IMR-90 (cell line): Measurements from ENCODE around the gene SLC16A14. TPM values are rescaled to one million over a fixed set of nuclear protein-coding genes. Genes with fewer than 3 reads are reported as not detected.

Experiments
- ATAC-seq: fragments of 200-7000 bp; cut with Tn5 transposase; 2 replicates; pipeline ENCODE4 v1.9.1; 2020; ENCODE audit warnings: low read depth, mild to moderate bottlenecking, moderate library complexity
- BruUV-seq: library from RNA; stranded (reverse); fragments of 400-500 nt; replicated peaks from 2 replicates; lab custom pipeline; 2021; lab: Mats Ljungman, UMichigan
- CTCF ChIA-PET: fragments of 300-600 bp; formaldehyde crosslinking; extraction: SDS; loops from one replicate; lab custom pipeline; 2021; ENCODE audit warnings: antibody characterized with exemption; lab: Yijun Ruan, JAX
- POLR2A ChIA-PET: fragments of 300-600 bp; sonication (Branson Sonifier 250); formaldehyde crosslinking; loops from one replicate; lab custom pipeline; 2022; ENCODE audit warnings: antibody characterized with exemption; ENCODE audit not compliant: unreplicated experiment; lab: Charles Lee
- DNase-seq: peaks from one replicate; pipeline ENCODE4 v3.0.0; 2013
- H2AFZ ChIP-seq: replicated peaks from 2 replicates; pipeline ENCODE3; 2013; ENCODE audit warnings: low read length, mild to moderate bottlenecking; ENCODE audit not compliant: poor library complexity
- H2AK5ac ChIP-seq: 2 replicates; pipeline ENCODE4 v1.6.1; 2013; ENCODE audit warnings: low read depth, low read length, inconsistent platforms
- H2AK9ac ChIP-seq: replicated peaks from 2 replicates; pipeline ENCODE3; 2013; ENCODE audit warnings: mild to moderate bottlenecking, low read depth, low read length, moderate library complexity; ENCODE audit not compliant: poor library complexity
- H2BK120ac ChIP-seq: 2 replicates; pipeline ENCODE4 v1.6.1; 2013; ENCODE audit warnings: low read depth, low read length, inconsistent platforms
- H2BK15ac ChIP-seq: 3 replicates; pipeline ENCODE4 v1.6.1; 2013; ENCODE audit warnings: low read depth, low read length, inconsistent platforms
- H2BK20ac ChIP-seq: 2 replicates; pipeline ENCODE4 v1.6.1; 2013; ENCODE audit warnings: low read depth, mild to moderate bottlenecking, inconsistent platforms, low read length, moderate library complexity
- H2BK5ac ChIP-seq: 2 replicates; pipeline ENCODE4 v1.6.1; 2013; ENCODE audit warnings: mild to moderate bottlenecking, low read depth, low read length, inconsistent platforms; ENCODE audit not compliant: poor library complexity, severe bottlenecking
- H3K14ac ChIP-seq: replicated peaks from 2 replicates; pipeline ENCODE4 v1.6.1; 2013; ENCODE audit warnings: low read depth, low read length, inconsistent platforms
- H3K18ac ChIP-seq: 2 replicates; pipeline ENCODE4 v1.6.1; 2013; ENCODE audit warnings: low read depth, low read length, control low read depth
- H3K23ac ChIP-seq: 2 replicates; pipeline ENCODE4 v1.6.1; 2013; ENCODE audit warnings: low read depth, low read length, inconsistent platforms
- H3K27ac ChIP-seq: 2 replicates; pipeline ENCODE4 v1.5.1; 2013; ENCODE audit warnings: mild to moderate bottlenecking, control low read depth, low read length; ENCODE audit not compliant: insufficient read depth
- H3K27me3 ChIP-seq: 2 replicates; pipeline ENCODE4 v1.6.1; 2013; ENCODE audit warnings: low read length; ENCODE audit not compliant: control insufficient read depth, insufficient read depth
- H3K36me3 ChIP-seq: 2 replicates; pipeline ENCODE4 v1.6.1; 2013; ENCODE audit warnings: low read length, mixed read lengths; ENCODE audit not compliant: control insufficient read depth, insufficient read depth
- H3K4ac ChIP-seq: 2 replicates; pipeline ENCODE4 v1.6.1; 2013; ENCODE audit warnings: low read depth, low read length, inconsistent platforms
- H3K4me1 ChIP-seq: 2 replicates; pipeline ENCODE4 v1.6.1; 2013; ENCODE audit warnings: low read length, mixed read lengths; ENCODE audit not compliant: control insufficient read depth, insufficient read depth
- H3K4me2 ChIP-seq: 2 replicates; pipeline ENCODE4 v1.6.1; 2013; ENCODE audit warnings: low read depth, mild to moderate bottlenecking, control low read depth, low read length, moderate library complexity
- H3K4me3 ChIP-seq: 2 replicates; pipeline ENCODE4 v1.5.1; 2013; ENCODE audit warnings: low read depth, mild to moderate bottlenecking, control low read depth, low read length, moderate library complexity; ENCODE audit not compliant: insufficient read depth
- H3K56ac ChIP-seq: 2 replicates; pipeline ENCODE4 v1.6.1; 2013; ENCODE audit warnings: low read length, inconsistent platforms; ENCODE audit not compliant: insufficient read depth; ENCODE audit errors: extremely low read depth
- H3K79me1 ChIP-seq, 2 experiments: 2 replicates each; pipeline ENCODE4 v1.6.1; 2013; ENCODE audit warnings: low read length in 2 of 2, inconsistent platforms in 1 of 2, low read depth in 1 of 2
- H3K9ac ChIP-seq: 2 replicates; pipeline ENCODE4 v1.6.1; 2013; ENCODE audit warnings: low read depth, low read length, control low read depth
- H3K9me1 ChIP-seq: 2 replicates; pipeline ENCODE4 v1.6.1; 2013; ENCODE audit warnings: low read length, inconsistent platforms; ENCODE audit not compliant: insufficient read depth
- H3K9me3 ChIP-seq: 2 replicates; pipeline ENCODE4 v1.6.1; 2013; ENCODE audit warnings: low read length; ENCODE audit not compliant: control insufficient read depth, insufficient read depth
- H4K20me1 ChIP-seq: 2 replicates; pipeline ENCODE4 v1.6.1; 2013; ENCODE audit warnings: low read length, inconsistent platforms; ENCODE audit not compliant: insufficient read depth
- H4K5ac ChIP-seq: 2 replicates; pipeline ENCODE4 v1.6.1; 2013; ENCODE audit warnings: mild to moderate bottlenecking, low read depth, low read length, control low read depth
- H4K8ac ChIP-seq, 2 experiments: 2 replicates each; pipeline ENCODE4 v1.6.1; 2013; ENCODE audit warnings: low read depth in 2 of 2, low read length in 2 of 2, control low read depth in 1 of 2, inconsistent platforms in 1 of 2
- H4K91ac ChIP-seq: 2 replicates; pipeline ENCODE4 v1.6.1; 2013; ENCODE audit warnings: low read depth, low read length, inconsistent platforms; ENCODE audit not compliant: insufficient read depth
- BHLHE40 ChIP-seq: fragments of 150-350 bp; IDR thresholded peaks from 2 replicates; pipeline ENCODE4 v1.6.1; 2016; ENCODE audit warnings: mild to moderate bottlenecking, low read depth, low read length
- CEBPB ChIP-seq: IDR thresholded peaks from 2 replicates; pipeline ENCODE4 v1.6.1; 2012; ENCODE audit warnings: low read depth, low read length, improper control_type of control experiment
- CHD1 ChIP-seq: IDR thresholded peaks from 2 replicates; pipeline ENCODE4 v1.6.1; 2012; ENCODE audit warnings: low read depth, low read length, improper control_type of control experiment
- FOS ChIP-seq: fragments of 150-350 bp; IDR thresholded peaks from 2 replicates; pipeline ENCODE4 v1.6.1; 2016; ENCODE audit warnings: low read depth, low read length
- MAFK ChIP-seq: IDR thresholded peaks from 2 replicates; pipeline ENCODE4 v1.6.1; 2012; ENCODE audit warnings: low read depth, low read length, improper control_type of control experiment
- MAZ ChIP-seq: IDR thresholded peaks from 2 replicates; pipeline ENCODE4 v1.6.1; 2012; ENCODE audit warnings: low read depth, mild to moderate bottlenecking, low read length, improper control_type of control experiment, moderate library complexity, borderline replicate concordance
- MXI1 ChIP-seq: IDR thresholded peaks from 2 replicates; pipeline ENCODE4 v1.6.1; 2012; ENCODE audit warnings: low read depth, mild to moderate bottlenecking, low read length, moderate library complexity, borderline replicate concordance
- NFE2L2 ChIP-seq: fragments of 150-350 bp; IDR thresholded peaks from 2 replicates; pipeline ENCODE4 v1.6.1; 2016; ENCODE audit warnings: low read depth, mild to moderate bottlenecking, low read length
- POLR2A ChIP-seq: IDR thresholded peaks from 2 replicates; pipeline ENCODE4 v1.6.1; 2012; ENCODE audit warnings: mild to moderate bottlenecking, low read depth, low read length
- RAD21 ChIP-seq: IDR thresholded peaks from 2 replicates; pipeline ENCODE4 v1.6.1; 2012; ENCODE audit warnings: low read length, improper control_type of control experiment
- RCOR1 ChIP-seq: IDR thresholded peaks from 2 replicates; pipeline ENCODE4 v1.6.1; 2012; ENCODE audit warnings: mild to moderate bottlenecking, low read length, improper control_type of control experiment; ENCODE audit not compliant: insufficient replicate concordance
- RFX5 ChIP-seq: IDR thresholded peaks from 2 replicates; pipeline ENCODE4 v1.8.0; 2012; ENCODE audit warnings: low read depth, mild to moderate bottlenecking, low read length, moderate library complexity
- SMC3 ChIP-seq: fragments of 150-350 bp; IDR thresholded peaks from 2 replicates; pipeline ENCODE4 v1.6.1; 2016; ENCODE audit warnings: low read depth, mild to moderate bottlenecking, antibody characterized with exemption, low read length, moderate library complexity
- WGBS, 2 experiments: methylation state at CpG; one replicate each; pipeline versions ENCODE4 v1.1.5 to v1.1.7; 2013; ENCODE audit warnings: missing lambda C conversion rate in 2 of 2; ENCODE audit not compliant: insufficient read length in 1 of 2; ENCODE audit errors: extremely low coverage in 2 of 2; 5-methylcytosine and 5-hydroxymethylcytosine counted together
- dilution Hi-C: fragments of 300-500 bp; cut with HindIII; formaldehyde crosslinking; loops from one replicate; pipeline ENCODE4 v1.14.3; 2018; ENCODE audit warnings: low sequenced_read_pairs; ENCODE audit not compliant: unreplicated experiment
- in situ Hi-C: fragments of 300-500 bp; cut with MboI; formaldehyde crosslinking; loops from 3 replicates; pipeline ENCODE4 v1.14.3; 2019; ENCODE audit warnings: low sequenced_read_pairs, inconsistent platforms, mixed read lengths
- intact Hi-C: fragments of 100-400 bp; cut with micrococcal nuclease; formaldehyde crosslinking; loops from 2 replicates; pipeline ENCODE4 v1.10.0; 2022
- polyA plus RNA-seq, 3 experiments: library from polyadenylated mRNA; depleted of rRNA; stranded (reverse); fragments of >200 nt; gene quantifications; 2 replicates each; pipeline ENCODE4 v1.2.3, GENCODE V29; 2012; ENCODE audit warnings: low replicate concordance in 1 of 3
- total RNA-seq: library from RNA; depleted of rRNA; stranded (reverse); fragments of >200 nt; gene quantifications from 2 replicates; pipeline ENCODE4 v1.2.3, GENCODE V29; 2012
- TF ChIP-seq, protein P1 (sequence below): fragments of 150-350 bp; IDR thresholded peaks from 2 replicates; pipeline ENCODE4 v1.6.1; 2016; ENCODE audit warnings: low read depth, mild to moderate bottlenecking, low read length, moderate library complexity, borderline replicate concordance
- TF ChIP-seq, protein P2 (sequence below): fragments of 150-350 bp; IDR thresholded peaks from 2 replicates; pipeline ENCODE4 v1.6.1; 2017; ENCODE audit warnings: mild to moderate bottlenecking, antibody characterized with exemption, low read length, low read depth
- TF ChIP-seq, protein P3 (sequence below): conservative IDR thresholded peaks from 2 replicates; pipeline ENCODE4 v1.5.1; 2012; ENCODE audit warnings: mild to moderate bottlenecking, low read depth, low read length, improper control_type of control experiment

The SLC16A14 gene
- total and polyA plus RNA-seq, 2 of the 4 experiments (the other 2 are of a cell fraction) = 0.79 to 0.90 TPM

DNA sequence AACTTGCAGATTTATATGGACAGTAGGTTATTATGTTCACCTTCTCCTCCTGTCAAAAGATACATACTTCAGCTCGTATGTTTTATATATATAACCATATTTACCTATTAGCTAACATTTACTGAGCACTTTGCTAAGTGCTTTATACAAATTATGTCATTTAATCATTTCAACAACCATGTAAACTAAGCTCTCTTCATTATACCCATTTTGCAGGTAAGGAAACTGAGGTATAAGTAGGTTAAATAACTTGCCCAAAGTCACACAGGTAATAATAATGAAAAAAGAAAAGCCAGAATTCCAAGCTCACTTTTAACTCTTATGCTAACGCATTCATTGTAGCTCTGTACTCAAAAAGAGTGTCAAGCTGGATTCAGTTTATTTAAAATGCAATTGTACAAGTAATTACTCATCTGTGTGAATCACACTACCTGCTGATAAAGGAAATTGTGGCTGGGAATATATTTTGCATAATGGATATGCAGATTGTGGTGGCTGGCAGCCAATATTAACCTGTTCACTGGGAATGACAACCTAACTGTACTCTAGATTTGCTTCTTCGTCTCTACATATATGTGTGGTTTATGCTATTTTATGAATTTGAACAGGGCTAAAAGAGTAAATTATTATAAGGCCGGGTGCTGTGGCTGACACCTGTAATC is 20.6 kb downstream of the SLC16A14 start:
- intact Hi-C loops = no loop called here
- TF ChIP-seq CEBPB = no peak
- TF ChIP-seq NFE2L2 = no peak
- no peak for TF ChIP-seq MAZ
- no peak for TF ChIP-seq POLR2A
- no peak for TF ChIP-seq BHLHE40
- TF ChIP-seq, protein P1, sequence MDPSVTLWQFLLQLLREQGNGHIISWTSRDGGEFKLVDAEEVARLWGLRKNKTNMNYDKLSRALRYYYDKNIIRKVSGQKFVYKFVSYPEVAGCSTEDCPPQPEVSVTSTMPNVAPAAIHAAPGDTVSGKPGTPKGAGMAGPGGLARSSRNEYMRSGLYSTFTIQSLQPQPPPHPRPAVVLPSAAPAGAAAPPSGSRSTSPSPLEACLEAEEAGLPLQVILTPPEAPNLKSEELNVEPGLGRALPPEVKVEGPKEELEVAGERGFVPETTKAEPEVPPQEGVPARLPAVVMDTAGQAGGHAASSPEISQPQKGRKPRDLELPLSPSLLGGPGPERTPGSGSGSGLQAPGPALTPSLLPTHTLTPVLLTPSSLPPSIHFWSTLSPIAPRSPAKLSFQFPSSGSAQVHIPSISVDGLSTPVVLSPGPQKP = no peak
- TF ChIP-seq RCOR1 = no peak
- no peak for TF ChIP-seq RAD21
- TF ChIP-seq, protein P2, sequence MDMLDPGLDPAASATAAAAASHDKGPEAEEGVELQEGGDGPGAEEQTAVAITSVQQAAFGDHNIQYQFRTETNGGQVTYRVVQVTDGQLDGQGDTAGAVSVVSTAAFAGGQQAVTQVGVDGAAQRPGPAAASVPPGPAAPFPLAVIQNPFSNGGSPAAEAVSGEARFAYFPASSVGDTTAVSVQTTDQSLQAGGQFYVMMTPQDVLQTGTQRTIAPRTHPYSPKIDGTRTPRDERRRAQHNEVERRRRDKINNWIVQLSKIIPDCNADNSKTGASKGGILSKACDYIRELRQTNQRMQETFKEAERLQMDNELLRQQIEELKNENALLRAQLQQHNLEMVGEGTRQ = no peak
- no peak for TF ChIP-seq RFX5
- TF ChIP-seq FOS = no peak
- no peak for TF ChIP-seq MAFK
- no peak for TF ChIP-seq MXI1
- TF ChIP-seq, protein P3, sequence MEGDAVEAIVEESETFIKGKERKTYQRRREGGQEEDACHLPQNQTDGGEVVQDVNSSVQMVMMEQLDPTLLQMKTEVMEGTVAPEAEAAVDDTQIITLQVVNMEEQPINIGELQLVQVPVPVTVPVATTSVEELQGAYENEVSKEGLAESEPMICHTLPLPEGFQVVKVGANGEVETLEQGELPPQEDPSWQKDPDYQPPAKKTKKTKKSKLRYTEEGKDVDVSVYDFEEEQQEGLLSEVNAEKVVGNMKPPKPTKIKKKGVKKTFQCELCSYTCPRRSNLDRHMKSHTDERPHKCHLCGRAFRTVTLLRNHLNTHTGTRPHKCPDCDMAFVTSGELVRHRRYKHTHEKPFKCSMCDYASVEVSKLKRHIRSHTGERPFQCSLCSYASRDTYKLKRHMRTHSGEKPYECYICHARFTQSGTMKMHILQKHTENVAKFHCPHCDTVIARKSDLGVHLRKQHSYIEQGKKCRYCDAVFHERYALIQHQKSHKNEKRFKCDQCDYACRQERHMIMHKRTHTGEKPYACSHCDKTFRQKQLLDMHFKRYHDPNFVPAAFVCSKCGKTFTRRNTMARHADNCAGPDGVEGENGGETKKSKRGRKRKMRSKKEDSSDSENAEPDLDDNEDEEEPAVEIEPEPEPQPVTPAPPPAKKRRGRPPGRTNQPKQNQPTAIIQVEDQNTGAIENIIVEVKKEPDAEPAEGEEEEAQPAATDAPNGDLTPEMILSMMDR = no peak
- no peak for TF ChIP-seq SMC3
- TF ChIP-seq CHD1 = no peak
- H3K4ac ChIP-seq = no peak overlapping the region
- no CpG with 5 or more reads among the region's 4 CpGs for WGBS, 2 experiments
- no peak overlapping the region for H2AK5ac ChIP-seq
- in situ Hi-C loops = no loop called here
- H4K91ac ChIP-seq = no peak overlapping the region
- no peaks in the 10 kb centered on the region for H3K36me3 ChIP-seq
- H3K9me3 ChIP-seq = no peaks in the 10 kb centered on the region
- H3K18ac ChIP-seq = no peak overlapping the region
- H3K4me1 ChIP-seq = no peaks in the 10 kb centered on the region
- H2BK20ac ChIP-seq = no peak overlapping the region
- H3K14ac ChIP-seq = no peak overlapping the region
- no peak for ATAC-seq
- no peak overlapping the region for H3K9ac ChIP-seq
- no peak overlapping the region for H2BK120ac ChIP-seq
- H3K9me1 ChIP-seq = no peaks in the 10 kb centered on the region
- H3K27me3 ChIP-seq = no peaks in the 10 kb centered on the region
- H2AFZ ChIP-seq = no peak overlapping the region
- no peak overlapping the region for H4K5ac ChIP-seq
- no peak overlapping the region for H3K4me2 ChIP-seq
- ChIA-PET POLR2A (no interaction called here), CTCF (interaction anchor here (0.7 kb wide), 1 partner anchor 1600 kb away, joined by 3 read pairs; no protein-coding TSS in a partner anchor)
- H4K8ac ChIP-seq = no peak overlapping the region
- no peak overlapping the region for H3K23ac ChIP-seq
- dilution Hi-C loops = no loop called here
- no TSS peak for BruUV-seq
- H3K79me1 ChIP-seq = no peaks in the 10 kb centered on the region
- no peak overlapping the region for H3K4me3 ChIP-seq
- H3K27ac ChIP-seq = no peak overlapping the region
- H3K56ac ChIP-seq = no peak overlapping the region
- H2BK15ac ChIP-seq = no peak overlapping the region
- no peak overlapping the region for H2BK5ac ChIP-seq
- H4K20me1 ChIP-seq = no peaks in the 10 kb centered on the region
- H2AK9ac ChIP-seq = no peak overlapping the region
- DNase-seq = no peak
